Uterus (tissue), 2 donors: ENCODE results near the gene GPHN.

Experiments
- POLR2A ChIP-seq, 2 donors: fragments of 450-650 bp; IDR thresholded peaks; one replicate each; pipeline ENCODE4 v1.6.1; 2016; ENCODE audit warnings: antibody characterized with exemption in 2 of 2, mild to moderate bottlenecking in 1 of 2, moderate library complexity in 1 of 2
- TF ChIP-seq, protein P1 (sequence below), 4 experiments: fragments of 200-600 bp in 2 of 4; fragments of 450-650 bp in 2 of 4; sonication (generic) in 2 of 4; IDR thresholded peaks; one replicate each; pipeline ENCODE4 v1.5.1; 2016 to 2019; ENCODE audit warnings: antibody characterized with exemption in 4 of 4, mild to moderate bottlenecking in 2 of 4, moderate library complexity in 1 of 4

DNA sequence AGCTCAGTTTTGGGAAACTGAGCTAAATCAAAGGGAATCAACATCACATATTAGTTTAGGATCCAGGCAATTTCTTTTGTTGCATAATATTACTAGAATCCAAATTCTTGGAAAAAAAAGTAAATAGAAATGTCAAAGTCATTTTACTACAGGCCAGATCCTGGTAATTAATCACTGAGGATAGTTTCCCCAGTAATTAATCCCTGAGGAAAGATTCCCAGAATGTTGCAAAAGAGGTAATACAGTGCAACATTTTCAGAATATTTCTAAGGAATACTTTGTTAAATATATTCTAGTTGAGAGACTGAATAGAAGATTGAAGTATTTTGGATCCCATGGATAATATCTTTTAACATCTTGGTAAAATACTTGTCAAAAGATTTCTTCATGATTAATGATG lies 474.3 kb downstream of the GPHN start:
- TF ChIP-seq, protein P1, sequence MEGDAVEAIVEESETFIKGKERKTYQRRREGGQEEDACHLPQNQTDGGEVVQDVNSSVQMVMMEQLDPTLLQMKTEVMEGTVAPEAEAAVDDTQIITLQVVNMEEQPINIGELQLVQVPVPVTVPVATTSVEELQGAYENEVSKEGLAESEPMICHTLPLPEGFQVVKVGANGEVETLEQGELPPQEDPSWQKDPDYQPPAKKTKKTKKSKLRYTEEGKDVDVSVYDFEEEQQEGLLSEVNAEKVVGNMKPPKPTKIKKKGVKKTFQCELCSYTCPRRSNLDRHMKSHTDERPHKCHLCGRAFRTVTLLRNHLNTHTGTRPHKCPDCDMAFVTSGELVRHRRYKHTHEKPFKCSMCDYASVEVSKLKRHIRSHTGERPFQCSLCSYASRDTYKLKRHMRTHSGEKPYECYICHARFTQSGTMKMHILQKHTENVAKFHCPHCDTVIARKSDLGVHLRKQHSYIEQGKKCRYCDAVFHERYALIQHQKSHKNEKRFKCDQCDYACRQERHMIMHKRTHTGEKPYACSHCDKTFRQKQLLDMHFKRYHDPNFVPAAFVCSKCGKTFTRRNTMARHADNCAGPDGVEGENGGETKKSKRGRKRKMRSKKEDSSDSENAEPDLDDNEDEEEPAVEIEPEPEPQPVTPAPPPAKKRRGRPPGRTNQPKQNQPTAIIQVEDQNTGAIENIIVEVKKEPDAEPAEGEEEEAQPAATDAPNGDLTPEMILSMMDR (IDR thresholded peaks at IDR 0.05): no peak
- no peak for TF ChIP-seq POLR2A (IDR thresholded peaks at IDR 0.05)
